Measurements from ENCODE around the gene SORL1-AS1.

The SORL1-AS1 gene

DNA sequence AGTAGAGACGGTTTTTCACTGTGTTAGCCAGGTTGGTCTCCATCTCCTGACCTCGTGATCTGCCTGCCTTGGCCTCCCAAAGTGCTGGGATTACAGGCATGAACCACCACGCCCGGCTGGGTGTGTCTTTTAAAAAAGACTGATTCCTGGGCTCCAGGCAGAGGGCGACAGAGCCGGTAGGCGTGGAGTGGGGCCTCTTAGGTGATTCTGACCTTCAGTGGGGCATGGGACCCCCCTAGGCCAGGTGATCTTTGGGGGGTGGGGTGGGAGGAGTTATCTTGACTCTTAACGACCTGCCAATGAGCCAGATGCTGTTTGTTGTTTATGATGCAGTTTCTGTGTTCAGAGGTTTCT lies 12.9 kb upstream of the SORL1-AS1 start (continued):
- TF ChIP-seq, protein P1, sequence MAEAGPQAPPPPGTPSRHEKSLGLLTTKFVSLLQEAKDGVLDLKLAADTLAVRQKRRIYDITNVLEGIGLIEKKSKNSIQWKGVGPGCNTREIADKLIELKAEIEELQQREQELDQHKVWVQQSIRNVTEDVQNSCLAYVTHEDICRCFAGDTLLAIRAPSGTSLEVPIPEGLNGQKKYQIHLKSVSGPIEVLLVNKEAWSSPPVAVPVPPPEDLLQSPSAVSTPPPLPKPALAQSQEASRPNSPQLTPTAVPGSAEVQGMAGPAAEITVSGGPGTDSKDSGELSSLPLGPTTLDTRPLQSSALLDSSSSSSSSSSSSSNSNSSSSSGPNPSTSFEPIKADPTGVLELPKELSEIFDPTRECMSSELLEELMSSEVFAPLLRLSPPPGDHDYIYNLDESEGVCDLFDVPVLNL (IDR thresholded peaks at IDR 0.05; ENCODE audit: low read depth, low read length) = no peak
- no peak for TF ChIP-seq NFYA (IDR thresholded peaks at IDR 0.05; ENCODE audit: borderline replicate concordance, low read depth, low read length)
- TF ChIP-seq MLLT1 (IDR thresholded peaks at IDR 0.05) = no peak
- TF ChIP-seq E2F8 (IDR thresholded peaks at IDR 0.05; ENCODE audit: low read depth, partially characterized antibody) = no peak
- TF ChIP-seq SIN3A (IDR thresholded peaks at IDR 0.05; ENCODE audit: low read depth, low read length) = no peak
- TF ChIP-seq ATF7 (IDR thresholded peaks at IDR 0.05; ENCODE audit: low read depth) = no peak
- TF ChIP-seq FOXK2 (IDR thresholded peaks at IDR 0.05) = no peak
- 0 out of 2 replicates have a peak, but pooled peaks have one; percentile 5 for TF ChIP-seq TCF12 (IDR thresholded peaks at IDR 0.05; ENCODE audit: low read depth, low read length)
- TF ChIP-seq YY1 (IDR thresholded peaks at IDR 0.05; ENCODE audit: low read depth, low read length) = no peak
- TF ChIP-seq POLR2AphosphoS5 (IDR thresholded peaks at IDR 0.05; ENCODE audit: low read length) = no peak
- TF ChIP-seq NFIC (IDR thresholded peaks at IDR 0.05; ENCODE audit: low read depth, low read length) = peak; percentile 1; the same call in 1 of the 2 replicates
- 0 out of 2 replicates have a peak, but pooled peaks have one; percentile 50 for TF ChIP-seq SMARCA5 (IDR thresholded peaks at IDR 0.05)
